ENCODE results near the gene MMP1. TPM values are rescaled to one million over a fixed set of nuclear protein-coding genes. Genes with fewer than 3 reads are reported as not detected.
A peak's percentile ranks its signal among the peaks of the same experiment; 100 is the strongest.

The MMP1 gene
- total RNA-seq, 4 donors from 2014 or later = not detected

DNA sequence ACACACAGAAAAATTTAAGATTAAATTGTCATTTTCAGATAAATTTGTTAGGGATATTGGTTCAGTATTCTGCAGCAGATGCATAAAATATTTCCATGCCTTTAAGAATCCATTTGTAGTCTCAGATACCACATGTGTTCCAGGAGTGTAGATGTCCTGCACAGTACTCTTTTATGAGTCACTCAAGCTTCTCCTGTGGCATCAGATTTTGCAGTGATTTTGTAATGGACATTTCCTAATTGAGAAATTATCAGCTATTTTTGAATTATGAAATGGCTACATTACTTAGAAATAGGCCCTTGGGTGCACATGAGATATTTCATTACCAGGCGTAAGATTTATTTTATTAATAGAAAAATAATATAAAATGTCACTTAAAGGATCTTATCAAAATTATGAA is 26.6 kb upstream of the MMP1 start:
- no peak for ATAC-seq
- H3K9me3 ChIP-seq = no peaks in the 10 kb centered on the region
- no peak for TF ChIP-seq POLR2A (IDR thresholded peaks at IDR 0.05)
- TF ChIP-seq CTCF (IDR thresholded peaks at IDR 0.05) = no peak
- no peak for TF ChIP-seq EP300 (IDR thresholded peaks at IDR 0.05)
- TF ChIP-seq POLR2AphosphoS5 (IDR thresholded peaks at IDR 0.05) = no peak
- H3K4me3 ChIP-seq = no peak overlapping the region
- H3K4me1 ChIP-seq = no peaks in the 10 kb centered on the region
- no peaks in the 10 kb centered on the region for H3K27me3 ChIP-seq
- 87 to 89% methylated on average over 1 of the region's 1 CpG for WGBS, 2 donors (ENCODE audit: low coverage in 1 of 2)
- H3K36me3 ChIP-seq = no peaks in the 10 kb centered on the region
- no peak overlapping the region for H3K27ac ChIP-seq

GRCh38 chr11:102819491-102819890 is 21.5 kb upstream of the MMP1 start:
- Histone ChIP-seq H3K27me3 (no peaks in the 10 kb centered on the region), H3K4me3 (no peak overlapping the region), H3K36me3 (no peaks in the 10 kb centered on the region), H3K9me3 (no peaks in the 10 kb centered on the region), H3K4me1 (no peaks in the 10 kb centered on the region), H3K27ac (no peak overlapping the region)
- no peak for ATAC-seq
- TF ChIP-seq EP300 (IDR thresholded peaks at IDR 0.05) (no peak), POLR2AphosphoS5 (IDR thresholded peaks at IDR 0.05) (no peak), CTCF (IDR thresholded peaks at IDR 0.05) (no peak), POLR2A (IDR thresholded peaks at IDR 0.05) (no peak)
- WGBS, 2 donors (ENCODE audit: low coverage in 1 of 2) = no CpG with 5 or more reads among the region's 6 CpGs

DNA sequence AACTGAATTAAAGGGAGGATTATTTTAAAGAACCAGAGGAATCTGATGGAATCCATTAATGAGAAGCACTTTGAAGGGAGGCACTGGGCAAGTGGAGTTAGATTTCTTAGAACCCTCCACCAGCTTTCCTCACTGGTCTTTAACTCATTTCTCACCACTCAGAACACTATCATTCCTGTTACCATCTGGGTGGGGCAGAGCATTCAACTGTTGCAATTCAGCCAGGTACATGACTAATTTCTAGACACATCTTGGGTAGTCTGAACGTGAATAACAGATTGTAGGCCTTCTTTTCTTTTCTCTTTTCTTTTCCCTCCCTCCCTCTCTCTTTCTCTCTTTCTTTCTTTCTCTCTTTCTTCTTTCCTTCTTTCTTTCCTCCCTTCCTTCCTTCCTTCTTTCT is 15.5 kb upstream of the MMP1 start:
- ATAC-seq = no peak

DNA sequence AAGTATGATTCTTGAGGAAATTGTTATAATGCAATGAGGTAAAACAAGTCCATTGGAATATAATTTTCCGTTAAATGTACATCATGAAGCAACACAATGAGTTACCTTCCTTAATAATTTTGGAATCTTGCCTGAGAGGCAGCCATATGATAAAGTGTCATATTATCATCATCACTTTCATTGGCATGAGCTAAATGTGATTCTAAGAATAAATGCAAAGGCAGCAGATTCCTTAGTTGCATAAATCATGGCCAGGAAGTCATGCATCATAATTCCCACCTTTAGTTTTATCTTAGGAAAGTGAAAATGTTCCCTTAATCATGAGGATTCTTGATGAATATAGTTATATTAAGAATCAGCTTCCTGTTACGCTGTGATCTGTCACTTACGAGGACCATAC is 14.2 kb upstream of the MMP1 start:
- no peak for ATAC-seq
- no peak overlapping the region for H3K4me3 ChIP-seq
- no peaks in the 10 kb centered on the region for H3K4me1 ChIP-seq
- no peak overlapping the region for H3K27ac ChIP-seq
- H3K9me3 ChIP-seq = no peaks in the 10 kb centered on the region
- H3K27me3 ChIP-seq = no peaks in the 10 kb centered on the region
- no peaks in the 10 kb centered on the region for H3K36me3 ChIP-seq
- WGBS, 2 donors (ENCODE audit: low coverage in 1 of 2) = 61 to 74% methylated on average over 3 of the region's 3 CpGs
- no peak for TF ChIP-seq EP300 (IDR thresholded peaks at IDR 0.05)
- no peak for TF ChIP-seq CTCF (IDR thresholded peaks at IDR 0.05)
- TF ChIP-seq POLR2A (IDR thresholded peaks at IDR 0.05) = no peak
- no peak for TF ChIP-seq POLR2AphosphoS5 (IDR thresholded peaks at IDR 0.05)

More for the DNA sequence above, 15.5 kb upstream of the MMP1 start:
- Histone ChIP-seq H3K9me3 (no peaks in the 10 kb centered on the region), H3K4me3 (no peak overlapping the region), H3K27me3 (no peaks in the 10 kb centered on the region), H3K4me1 (no peaks in the 10 kb centered on the region), H3K27ac (no peak overlapping the region), H3K36me3 (no peaks in the 10 kb centered on the region)
- TF ChIP-seq EP300 (IDR thresholded peaks at IDR 0.05) (no peak), POLR2A (IDR thresholded peaks at IDR 0.05) (no peak), CTCF (IDR thresholded peaks at IDR 0.05) (no peak), POLR2AphosphoS5 (IDR thresholded peaks at IDR 0.05) (no peak)
- 83% methylated on average over 1 of the region's 1 CpG; no CpG with 5 or more reads in 1 of the 2 donors for WGBS, 2 donors (ENCODE audit: low coverage in 1 of 2)

GRCh38 chr11:102810950-102811660 is 13.1 kb upstream of the MMP1 start:
- TF ChIP-seq POLR2AphosphoS5 (IDR thresholded peaks at IDR 0.05) (no peak), CTCF (IDR thresholded peaks at IDR 0.05) (peak in 2 of 4 experiments; percentile 9 to 26)
- ATAC-seq = no peak
- Histone ChIP-seq H3K36me3 (no peaks in the 10 kb centered on the region), H3K4me3 (no peak overlapping the region), H3K9me3 (no peaks in the 10 kb centered on the region), H3K4me1 (no peaks in the 10 kb centered on the region), H3K27me3 (no peaks in the 10 kb centered on the region), H3K27ac (no peak overlapping the region)
- WGBS, 2 donors (ENCODE audit: low coverage in 1 of 2) = 4 to 6% methylated on average over 3 of the region's 3 CpGs

Measured in gastroesophageal sphincter (tissue), 4 donors.